Suprapubic skin (tissue), 4 donors: ENCODE results near the gene ERBB4. TPM values are rescaled to one million over a fixed set of nuclear protein-coding genes. Genes with fewer than 3 reads are reported as not detected.
"Not testable (repeated sequence)": the region's sequence is repeated elsewhere in the genome, so short reads cannot be mapped to it uniquely, and the experiment has no call there.

Experiments used
- DNase-seq, 2 donors: peaks; one replicate each; pipeline ENCODE4 v3.0.0-alpha.2; 2019; ENCODE audit warnings: low spot score in 2 of 2
- H3K27ac ChIP-seq: fragments of 200-600 bp; sonication (generic); one replicate; pipeline ENCODE4 v1.5.1; 2019
- H3K27me3 ChIP-seq: fragments of 200-600 bp; sonication (generic); one replicate; pipeline ENCODE4 v1.5.1; 2019
- H3K36me3 ChIP-seq: fragments of 200-600 bp; sonication (generic); one replicate; pipeline ENCODE4 v1.5.1; 2019
- H3K4me1 ChIP-seq: fragments of 200-600 bp; sonication (generic); one replicate; pipeline ENCODE4 v1.5.1; 2019
- H3K4me3 ChIP-seq: fragments of 200-600 bp; sonication (generic); one replicate; pipeline ENCODE4 v1.5.1; 2019; ENCODE audit warnings: mild to moderate bottlenecking
- H3K9me3 ChIP-seq: fragments of 200-600 bp; sonication (generic); one replicate; pipeline ENCODE4 v1.5.1; 2019
- EP300 ChIP-seq: sonication (generic); formaldehyde crosslinking; IDR thresholded peaks from one replicate; pipeline ENCODE4 v1.6.1; 2017; ENCODE audit warnings: antibody characterized with exemption
- POLR2A ChIP-seq, 2 donors: fragments of 450-650 bp; IDR thresholded peaks; one replicate each; pipeline ENCODE4 v1.6.1; 2017; ENCODE audit warnings: antibody characterized with exemption in 2 of 2, mild to moderate bottlenecking in 2 of 2, moderate library complexity in 2 of 2
- POLR2AphosphoS5 ChIP-seq, 3 donors: sonication (generic); formaldehyde crosslinking; IDR thresholded peaks; one replicate each; pipeline ENCODE4 v1.6.1; 2017; ENCODE audit warnings: antibody characterized with exemption in 3 of 3
- WGBS: methylation state at CpG from one replicate; pipeline ENCODE4 v1.1.5; 2018; 5-methylcytosine and 5-hydroxymethylcytosine counted together
- total RNA-seq, 4 donors: library from RNA; depleted of rRNA; stranded (reverse); fragments of >200 nt; gene quantifications; one replicate each; pipeline ENCODE4 v1.1.0, GENCODE V29; 2016
- TF ChIP-seq, protein P1 (sequence below), 2 donors: fragments of 200-600 bp in 1 of 2; fragments of 450-650 bp in 1 of 2; sonication (generic) in 1 of 2; IDR thresholded peaks; one replicate each; pipeline ENCODE4 v1.5.1; 2016 to 2019; ENCODE audit warnings: antibody characterized with exemption in 2 of 2, mild to moderate bottlenecking in 1 of 2, moderate library complexity in 1 of 2

Gene ERBB4
- total RNA-seq, 4 donors from 2014 or later, result 0.95 to 6.4 (median 1.5) TPM

DNA sequence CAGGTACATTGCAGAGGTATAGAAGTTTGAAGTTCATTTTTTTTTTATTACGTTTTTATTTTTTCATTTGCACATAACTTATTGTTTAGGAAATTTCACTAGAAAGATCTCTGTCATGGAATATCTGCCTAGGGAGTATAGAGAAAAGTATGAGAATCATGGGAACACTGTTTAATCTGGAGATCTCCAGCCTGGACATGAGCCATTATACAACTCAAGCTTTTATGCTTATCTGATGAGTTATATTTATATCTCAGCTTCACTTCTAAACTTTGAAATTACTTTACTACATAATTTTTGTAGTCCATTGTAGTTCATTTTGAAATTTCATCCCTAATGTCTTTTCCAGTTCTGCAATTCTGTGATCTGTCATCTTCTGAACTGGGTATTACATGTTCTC is 515.6 kb downstream of the ERBB4 start:
- TF ChIP-seq POLR2AphosphoS5 (IDR thresholded peaks at IDR 0.05) (no peak), EP300 (no peak), POLR2A (IDR thresholded peaks at IDR 0.05) (no peak)
- TF ChIP-seq, protein P1, sequence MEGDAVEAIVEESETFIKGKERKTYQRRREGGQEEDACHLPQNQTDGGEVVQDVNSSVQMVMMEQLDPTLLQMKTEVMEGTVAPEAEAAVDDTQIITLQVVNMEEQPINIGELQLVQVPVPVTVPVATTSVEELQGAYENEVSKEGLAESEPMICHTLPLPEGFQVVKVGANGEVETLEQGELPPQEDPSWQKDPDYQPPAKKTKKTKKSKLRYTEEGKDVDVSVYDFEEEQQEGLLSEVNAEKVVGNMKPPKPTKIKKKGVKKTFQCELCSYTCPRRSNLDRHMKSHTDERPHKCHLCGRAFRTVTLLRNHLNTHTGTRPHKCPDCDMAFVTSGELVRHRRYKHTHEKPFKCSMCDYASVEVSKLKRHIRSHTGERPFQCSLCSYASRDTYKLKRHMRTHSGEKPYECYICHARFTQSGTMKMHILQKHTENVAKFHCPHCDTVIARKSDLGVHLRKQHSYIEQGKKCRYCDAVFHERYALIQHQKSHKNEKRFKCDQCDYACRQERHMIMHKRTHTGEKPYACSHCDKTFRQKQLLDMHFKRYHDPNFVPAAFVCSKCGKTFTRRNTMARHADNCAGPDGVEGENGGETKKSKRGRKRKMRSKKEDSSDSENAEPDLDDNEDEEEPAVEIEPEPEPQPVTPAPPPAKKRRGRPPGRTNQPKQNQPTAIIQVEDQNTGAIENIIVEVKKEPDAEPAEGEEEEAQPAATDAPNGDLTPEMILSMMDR (IDR thresholded peaks at IDR 0.05), result no peak
- DNase-seq, result no peak
- H3K4me3 ChIP-seq, result no peak overlapping the region
- no peaks in the 10 kb centered on the region for H3K36me3 ChIP-seq
- 75% methylated on average over 1 of the region's 1 CpG for WGBS
- no peak overlapping the region for H3K27ac ChIP-seq
- no peaks in the 10 kb centered on the region for H3K4me1 ChIP-seq
- H3K27me3 ChIP-seq, result no peaks in the 10 kb centered on the region
- no peaks in the 10 kb centered on the region for H3K9me3 ChIP-seq

DNA sequence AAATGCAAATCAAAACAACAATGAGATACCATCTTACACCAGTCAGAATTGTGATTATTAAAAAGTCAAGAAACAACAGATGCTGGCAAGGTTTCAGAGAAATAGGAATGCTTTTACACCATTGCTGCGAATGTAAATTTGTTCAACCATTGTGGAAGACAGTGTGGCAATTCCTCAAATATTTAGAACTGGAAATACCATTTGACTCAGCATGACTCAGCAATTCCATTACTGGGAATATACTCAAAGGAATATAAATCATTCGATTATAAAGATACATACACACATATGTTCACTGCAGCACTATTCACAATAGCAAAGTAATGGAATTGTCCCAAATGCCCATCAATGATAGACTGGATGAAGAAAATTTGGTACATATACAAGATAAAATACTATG is 516.7 kb downstream of the ERBB4 start:
- no peaks in the 10 kb centered on the region for H3K9me3 ChIP-seq
- 89% methylated on average over 2 of the region's 2 CpGs for WGBS
- no peak overlapping the region for H3K4me3 ChIP-seq
- no peaks in the 10 kb centered on the region for H3K4me1 ChIP-seq
- no peak for DNase-seq
- TF ChIP-seq POLR2AphosphoS5 (IDR thresholded peaks at IDR 0.05) (no peak), POLR2A (IDR thresholded peaks at IDR 0.05) (no peak), EP300 (no peak)
- TF ChIP-seq, protein P1 (IDR thresholded peaks at IDR 0.05), result no peak
- no peak overlapping the region for H3K27ac ChIP-seq
- no peaks in the 10 kb centered on the region for H3K36me3 ChIP-seq
- no peaks in the 10 kb centered on the region for H3K27me3 ChIP-seq

GRCh38 chr2:212015588-212015987 is 523.0 kb downstream of the ERBB4 start:
- no peak overlapping the region for H3K27ac ChIP-seq
- H3K4me3 ChIP-seq, result no peak overlapping the region
- no peaks in the 10 kb centered on the region for H3K9me3 ChIP-seq
- H3K36me3 ChIP-seq, result no peaks in the 10 kb centered on the region
- no peaks in the 10 kb centered on the region for H3K4me1 ChIP-seq
- DNase-seq, result no peak
- TF ChIP-seq POLR2A (IDR thresholded peaks at IDR 0.05), result no peak
- TF ChIP-seq POLR2AphosphoS5 (IDR thresholded peaks at IDR 0.05), result no peak
- TF ChIP-seq, protein P1 (IDR thresholded peaks at IDR 0.05), result no peak
- no peak for TF ChIP-seq EP300
- no peaks in the 10 kb centered on the region for H3K27me3 ChIP-seq

- 59% methylated on average over 2 of the region's 2 CpGs for WGBS
- Histone ChIP-seq H3K36me3 (no peaks in the 10 kb centered on the region), H3K9me3 (no peaks in the 10 kb centered on the region), H3K4me1 (no peaks in the 10 kb centered on the region), H3K27me3 (no peaks in the 10 kb centered on the region), H3K4me3 (no peak overlapping the region), H3K27ac (no peak overlapping the region)
- no peak for DNase-seq
- TF ChIP-seq POLR2A (IDR thresholded peaks at IDR 0.05) (no peak), POLR2AphosphoS5 (IDR thresholded peaks at IDR 0.05) (no peak), EP300 (no peak)
- TF ChIP-seq, protein P1 (IDR thresholded peaks at IDR 0.05), result no peak
Observed at GRCh38 chr2:212013626-212014025, 525.0 kb downstream of the ERBB4 start.

- 78% methylated on average over 3 of the region's 3 CpGs for WGBS
- H3K36me3 ChIP-seq, H3K9me3 ChIP-seq, H3K4me1 ChIP-seq, H3K27ac ChIP-seq, H3K4me3 ChIP-seq, H3K27me3 ChIP-seq, DNase-seq: not testable (repeated sequence)
Observed at GRCh38 chr2:212010305-212010704, 528.3 kb downstream of the ERBB4 start.

DNA sequence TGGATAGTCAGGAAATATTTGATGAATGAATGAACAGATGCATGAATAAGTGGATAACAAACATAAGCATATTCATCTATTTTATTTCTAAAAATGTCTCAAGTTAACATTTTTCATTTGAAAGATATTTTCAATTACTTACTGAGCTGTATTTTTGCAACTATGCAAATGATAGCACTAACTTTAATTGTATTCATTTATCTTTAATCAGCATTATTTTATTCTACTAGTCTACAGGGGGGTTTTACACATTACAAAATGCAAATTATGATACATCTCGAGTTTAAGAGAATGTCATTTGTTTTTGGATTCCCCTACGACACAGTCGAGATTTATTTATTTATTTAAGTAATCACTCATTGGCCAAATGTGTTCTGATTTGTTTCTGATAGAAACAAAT is 530.6 kb downstream of the ERBB4 start:
- Histone ChIP-seq H3K36me3 (no peaks in the 10 kb centered on the region), H3K27ac (no peak overlapping the region), H3K4me1 (no peaks in the 10 kb centered on the region), H3K4me3 (no peak overlapping the region), H3K9me3 (no peaks in the 10 kb centered on the region), H3K27me3 (no peaks in the 10 kb centered on the region)
- TF ChIP-seq, protein P1 (IDR thresholded peaks at IDR 0.05), result no peak
- TF ChIP-seq POLR2AphosphoS5 (IDR thresholded peaks at IDR 0.05), result no peak
- 69% methylated on average over 3 of the region's 3 CpGs for WGBS
- DNase-seq, result no peak
